DMS114 treated with DMSO at 0.1 percent for 48 hours (cell line): ENCODE measurements around the gene AHSG.
"Not testable (repeated sequence)": the region's sequence is repeated elsewhere in the genome, so short reads cannot be mapped to it uniquely, and the experiment has no call there.

Experiments used
- DNase-seq: peaks from one replicate; lab custom pipeline; 2025; ENCODE audit not compliant: unreplicated experiment; lab: John Stamatoyannopoulos, UW

AHSG gene

GRCh38 chr3:186614597-186615483, 2.0 kb downstream of the AHSG start:
- DNase-seq: peak; percentile 55

- no peak for DNase-seq
Observed at GRCh38 chr3:186616299-186616617, 3.4 kb downstream of the AHSG start.

DNA sequence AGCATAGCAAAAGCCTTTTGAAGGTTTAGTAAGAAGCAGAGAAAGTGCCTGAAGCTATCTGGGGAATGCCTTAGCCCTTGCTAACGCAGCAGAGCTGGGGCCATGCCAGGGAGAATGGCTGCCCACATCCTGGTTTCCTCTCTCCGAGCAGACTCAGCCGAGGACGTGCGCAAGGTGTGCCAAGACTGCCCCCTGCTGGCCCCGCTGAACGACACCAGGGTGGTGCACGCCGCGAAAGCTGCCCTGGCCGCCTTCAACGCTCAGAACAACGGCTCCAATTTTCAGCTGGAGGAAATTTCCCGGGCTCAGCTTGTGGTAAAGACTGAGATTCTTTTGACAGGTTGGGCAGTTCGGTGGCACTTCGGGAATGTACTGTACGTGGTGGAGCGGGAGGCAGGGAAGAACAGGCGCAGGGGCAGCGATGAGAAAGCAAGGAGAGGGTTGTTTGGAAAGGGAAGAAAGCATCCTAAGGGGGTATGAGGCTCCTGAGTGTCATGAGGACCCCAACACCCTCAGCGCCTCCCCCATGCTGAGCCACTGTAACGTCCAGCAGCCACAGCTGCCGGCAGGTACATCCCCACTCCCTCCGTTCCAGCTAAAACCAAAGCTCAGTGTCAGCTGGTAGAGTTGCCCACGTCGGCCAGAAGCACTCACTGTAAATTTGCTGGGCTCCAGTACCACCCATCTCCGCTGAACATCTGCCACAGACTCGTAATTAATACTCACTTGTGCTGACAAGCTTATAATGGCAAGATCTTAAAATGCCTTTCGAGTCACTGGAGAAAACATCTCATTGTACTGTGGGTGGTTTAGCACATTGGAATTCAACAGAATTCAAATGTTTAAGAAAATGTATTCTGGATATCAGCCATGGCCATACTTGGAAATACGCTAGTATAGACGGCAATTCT, 4.4 kb downstream of the AHSG start:
- peak; percentile 59 for DNase-seq

DNA sequence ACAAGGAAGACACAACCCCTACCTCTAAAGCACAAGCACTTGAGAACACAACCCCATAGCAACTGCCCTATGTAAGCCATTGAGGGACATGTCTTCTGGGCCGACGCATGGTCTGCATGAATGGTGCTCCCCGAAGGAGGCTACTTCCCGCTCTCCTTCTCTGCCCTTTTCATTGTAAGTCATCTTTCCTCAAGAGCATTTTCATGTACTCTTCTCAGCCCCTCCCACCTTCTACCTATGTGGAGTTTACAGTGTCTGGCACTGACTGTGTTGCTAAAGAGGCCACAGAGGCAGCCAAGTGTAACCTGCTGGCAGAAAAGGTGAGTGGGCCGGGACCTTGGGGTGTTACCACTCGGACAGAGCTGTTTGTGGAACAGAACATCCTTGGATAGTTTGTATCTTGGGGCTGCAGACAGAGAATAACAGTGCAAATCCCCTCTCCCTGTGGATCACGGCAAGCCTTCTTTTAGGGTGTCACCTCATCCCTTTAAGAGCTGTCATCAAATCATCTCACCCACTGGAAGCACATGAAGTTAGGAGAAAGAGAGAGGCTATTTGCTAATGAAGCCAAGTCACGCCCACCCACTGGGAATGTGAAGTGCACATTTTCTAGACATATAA, 5.6 kb downstream of the AHSG start:
- no peak for DNase-seq

DNA sequence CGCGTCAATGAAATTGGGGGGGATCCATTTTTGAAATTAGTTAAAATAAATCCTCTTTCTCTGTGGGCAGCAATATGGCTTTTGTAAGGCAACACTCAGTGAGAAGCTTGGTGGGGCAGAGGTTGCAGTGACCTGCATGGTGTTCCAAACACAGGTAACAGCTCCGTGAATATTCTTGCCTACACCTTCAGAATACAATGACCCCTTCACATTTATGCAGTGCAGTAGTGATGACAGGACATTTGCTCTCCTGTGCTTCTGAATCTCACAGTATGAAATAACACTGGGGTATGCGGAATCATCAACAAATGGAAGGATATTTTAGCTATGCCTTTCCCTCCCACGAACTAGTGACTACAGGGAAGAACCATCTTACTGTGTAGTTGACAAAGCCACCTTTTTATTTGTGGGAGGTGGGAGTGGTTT, 6.9 kb downstream of the AHSG start:
- DNase-seq: no peak

- no peak for DNase-seq
Observed at GRCh38 chr3:186620213-186621092, 7.6 kb downstream of the AHSG start.

DNA sequence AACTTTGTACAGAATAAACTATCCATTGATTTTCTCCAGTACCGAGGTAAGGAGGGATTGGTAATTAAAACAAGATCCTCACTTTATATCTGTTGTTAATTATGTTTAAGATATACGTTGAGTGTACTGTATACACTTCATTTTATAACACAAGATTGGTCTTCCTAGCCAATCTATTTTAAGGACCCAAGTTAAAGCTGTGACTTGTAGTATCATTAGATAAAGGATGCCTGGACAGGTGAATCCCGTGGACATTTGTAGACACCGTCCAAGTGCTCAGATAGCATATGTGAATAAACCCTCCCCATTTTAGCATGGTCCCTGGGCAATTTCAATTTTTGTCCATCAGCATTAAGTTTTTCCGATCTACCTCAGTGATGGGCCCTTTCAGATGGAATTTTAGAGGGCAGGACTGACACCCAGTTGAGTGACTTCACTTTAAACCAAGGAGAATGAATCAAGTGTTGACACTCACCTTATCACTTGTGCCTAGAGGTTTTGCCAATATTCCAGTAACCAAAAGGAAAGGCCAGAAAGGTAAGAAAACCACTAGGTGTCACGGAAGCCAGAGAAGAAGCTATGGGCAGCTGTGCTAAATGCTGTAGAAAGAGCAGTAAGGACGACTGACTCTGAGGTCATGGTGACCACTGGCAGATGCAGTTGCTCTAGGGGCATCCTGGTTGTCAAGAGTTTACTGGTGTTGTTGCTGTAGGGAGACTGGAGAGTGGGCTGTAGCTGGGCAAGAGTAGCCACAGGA, 9.2 kb downstream of the AHSG start:
- DNase-seq: no peak

GRCh38 chr3:186622651-186623310, 9.9 kb downstream of the AHSG start:
- no peak for DNase-seq

GRCh38 chr3:186624598-186624997, 11.7 kb downstream of the AHSG start:
- no peak for DNase-seq

DNA sequence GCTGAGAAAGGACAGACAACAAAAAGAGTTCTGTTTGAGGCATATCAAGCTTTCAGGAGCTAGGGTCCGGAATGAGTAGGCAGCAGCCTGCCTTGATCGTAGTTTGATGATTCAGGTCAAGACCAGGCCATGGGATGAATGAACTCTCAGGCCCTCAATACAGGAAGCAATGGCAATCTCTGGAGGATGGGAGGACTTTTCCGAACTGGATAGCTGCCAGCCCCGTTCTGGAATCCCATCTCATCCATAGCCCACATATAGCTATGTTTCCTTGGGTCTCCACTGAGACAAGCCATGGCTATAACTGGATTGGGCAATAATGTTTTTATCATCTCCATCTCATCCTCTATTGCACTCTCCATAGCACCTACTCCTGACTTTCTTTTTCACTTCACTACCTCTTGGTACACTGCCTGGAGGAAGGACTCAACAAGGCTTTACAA, 12.8 kb downstream of the AHSG start:
- DNase-seq: no peak

- DNase-seq: no peak
Observed at GRCh38 chr3:186626254-186626847, 13.5 kb downstream of the AHSG start.

DNA sequence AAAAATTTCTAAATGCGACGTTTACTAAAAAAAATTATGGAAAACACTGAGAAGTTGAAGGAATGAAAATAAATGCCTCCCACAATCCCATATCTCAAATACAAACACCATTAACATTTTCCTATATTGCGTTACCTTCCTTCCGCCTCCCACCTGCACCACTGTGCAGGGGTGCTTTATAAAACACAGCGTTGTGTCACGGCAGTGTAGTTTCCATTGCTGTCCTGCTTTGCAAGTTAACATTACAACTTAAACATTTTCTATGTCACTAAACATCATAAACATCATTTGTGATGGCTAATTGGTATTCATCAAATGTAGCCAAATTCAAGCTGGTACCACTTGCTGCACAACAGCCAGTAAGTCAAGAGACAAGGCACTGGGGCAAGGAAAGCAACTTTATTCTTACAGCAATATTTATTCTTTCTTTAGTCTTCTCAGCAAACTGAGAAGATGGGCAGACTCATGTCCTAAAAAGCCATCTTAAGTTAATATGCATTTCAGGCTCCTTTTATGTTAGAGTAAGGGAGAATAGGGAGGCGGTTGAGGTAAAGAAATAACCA, 15.1 kb downstream of the AHSG start:
- no peak for DNase-seq

DNA sequence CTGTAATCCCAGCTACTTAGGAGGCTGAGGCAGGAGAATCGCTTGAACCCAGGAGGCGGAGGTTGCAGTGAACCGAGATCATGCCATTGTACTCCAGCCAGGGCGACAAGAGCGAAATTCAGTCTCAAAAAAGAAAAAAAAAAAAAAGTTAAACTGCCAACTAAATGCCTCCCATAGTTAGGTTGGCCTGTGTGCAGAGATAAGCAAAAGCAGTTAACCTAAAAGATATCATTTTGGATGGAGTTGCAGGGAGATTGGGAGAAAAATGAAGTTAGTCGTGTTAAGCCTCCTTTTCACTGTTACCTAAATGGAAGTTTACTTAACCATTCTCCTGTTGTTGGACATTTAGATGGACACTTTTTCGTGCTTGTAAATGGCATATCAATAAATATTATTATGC, 15.9 kb downstream of the AHSG start:
- DNase-seq: no peak

GRCh38 chr3:186630950-186631641, 18.2 kb downstream of the AHSG start:
- DNase-seq: no peak

DNA sequence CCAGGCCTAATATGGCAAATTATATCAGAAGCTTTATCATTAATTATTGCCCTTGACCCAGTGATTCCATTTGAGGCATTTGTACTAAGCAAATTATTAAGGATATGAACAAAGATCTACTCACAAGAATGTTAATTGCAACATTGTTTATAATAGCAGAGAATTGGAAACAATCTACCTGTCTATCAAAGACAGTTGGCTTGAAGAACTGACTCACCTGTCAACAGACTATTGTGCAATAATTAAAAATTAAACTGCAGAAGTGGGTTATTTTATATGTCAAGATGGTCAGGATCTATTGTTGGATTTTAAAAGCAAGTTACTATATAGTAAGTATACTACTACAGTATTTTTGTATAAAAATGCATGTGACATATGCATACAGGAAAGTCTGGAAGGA, 20.6 kb downstream of the AHSG start:
- no peak for DNase-seq

- not testable (repeated sequence) for DNase-seq
Observed at GRCh38 chr3:186634207-186634606, 21.3 kb downstream of the AHSG start.

DNA sequence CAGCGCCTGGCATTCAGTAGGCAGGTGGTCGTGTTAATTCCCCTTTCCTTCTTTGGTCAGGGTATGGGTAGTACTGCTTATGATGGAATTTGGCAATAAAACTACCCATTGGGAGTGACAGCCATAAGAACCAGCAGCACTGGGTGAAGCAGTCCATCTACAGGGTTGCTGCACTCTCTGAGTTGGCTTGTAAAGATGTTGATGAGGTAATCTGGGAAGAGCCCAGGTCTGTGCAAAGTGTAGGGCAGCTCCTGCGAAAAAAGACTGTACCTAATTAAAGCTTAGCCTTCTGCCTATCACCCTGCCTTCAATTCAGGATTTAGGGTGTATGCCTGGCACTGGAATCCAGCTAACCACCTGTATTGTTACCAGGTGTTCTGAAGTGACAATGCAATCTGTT, 22.7 kb downstream of the AHSG start:
- DNase-seq: no peak

- no peak for DNase-seq
Observed at GRCh38 chr3:186636536-186636935, 23.7 kb downstream of the AHSG start.
